ENCODE results near the gene MAD2L2.

Gene MAD2L2

GRCh38 chr1:11704691-11705475 lies 23.9 kb upstream of the MAD2L2 start:
- DNase-seq = no peak

- no peak for DNase-seq
Observed at GRCh38 chr1:11704194-11704529, 23.2 kb upstream of the MAD2L2 start.

GRCh38 chr1:11703357-11704193 lies 22.6 kb upstream of the MAD2L2 start:
- DNase-seq = peak in 1 of 2 donors; percentile 59

GRCh38 chr1:11701981-11702803 lies 21.2 kb upstream of the MAD2L2 start:
- DNase-seq = no peak

- no peak for DNase-seq
Observed at GRCh38 chr1:11701551-11701961, 20.6 kb upstream of the MAD2L2 start.

- no peak for DNase-seq
Observed at GRCh38 chr1:11700601-11701467, 19.9 kb upstream of the MAD2L2 start.

- DNase-seq = no peak
Observed at GRCh38 chr1:11697893-11698210, 16.9 kb upstream of the MAD2L2 start.

GRCh38 chr1:11697188-11697892 lies 16.4 kb upstream of the MAD2L2 start:
- no peak for DNase-seq

GRCh38 chr1:11695861-11696260 lies 14.9 kb upstream of the MAD2L2 start:
- DNase-seq = no peak

GRCh38 chr1:11693917-11694316 lies 13.0 kb upstream of the MAD2L2 start:
- no peak for DNase-seq

GRCh38 chr1:11693024-11693590 lies 12.2 kb upstream of the MAD2L2 start:
- DNase-seq = peak; percentile 69 to 89

- DNase-seq = no peak
Observed at GRCh38 chr1:11691928-11692711, 11.2 kb upstream of the MAD2L2 start.

GRCh38 chr1:11691302-11691914 lies 10.5 kb upstream of the MAD2L2 start, which contains the start of gene DRAXIN:
Gene DRAXIN, plus strand, starts transcription at chr1:11691710. Its CDS starts 14,549 bp downstream, at chr1:11706259.
- no peak for DNase-seq

GRCh38 chr1:11690397-11691301 lies 9.7 kb upstream of the MAD2L2 start:
- DNase-seq = peak; percentile 23 to 73

GRCh38 chr1:11688506-11688905 lies 7.6 kb upstream of the MAD2L2 start:
- DNase-seq = no peak

- DNase-seq = no peak
Observed at GRCh38 chr1:11685210-11685752, 4.3 kb upstream of the MAD2L2 start.

- no peak for DNase-seq
Observed at GRCh38 chr1:11684070-11684469, 3.1 kb upstream of the MAD2L2 start.

- DNase-seq = no peak
Observed at GRCh38 chr1:11682799-11683198, 1.9 kb upstream of the MAD2L2 start.
